HepG2 (cell line): ENCODE data around the gene NKX1-2. TPM values are rescaled to one million over a fixed set of nuclear protein-coding genes. Genes with fewer than 3 reads are reported as not detected.

Source experiments
- AHR ChIP-seq: IDR thresholded peaks from 2 replicates; pipeline ENCODE4 v1.6.1; 2018; ENCODE audit warnings: missing genetic modification reagents, missing compliant biosample characterization
- ARNTL ChIP-seq: sonication (generic); formaldehyde crosslinking; IDR thresholded peaks from 2 replicates; pipeline ENCODE4 v1.4.0; 2020; ENCODE audit warnings: mild to moderate bottlenecking, missing genetic modification reagents
- CBX2 ChIP-seq, 2 experiments: fragments of 200-600 bp in 1 of 2; sonication (generic); formaldehyde crosslinking in 1 of 2; IDR thresholded peaks; 2 replicates each; pipeline versions ENCODE4 v1.7.0 to v1.8.1; 2018 to 2022; ENCODE audit warnings: low read depth in 2 of 2, low read length in 1 of 2, mild to moderate bottlenecking in 1 of 2, missing genetic modification reagents in 1 of 2
- CBX5 ChIP-seq: sonication (generic); formaldehyde crosslinking; IDR thresholded peaks from 2 replicates; pipeline ENCODE4 v1.4.0; 2020; ENCODE audit warnings: missing genetic modification reagents, borderline replicate concordance
- CCDC6 ChIP-seq: sonication (generic); formaldehyde crosslinking; IDR thresholded peaks from 2 replicates; pipeline ENCODE4 v1.8.1; 2022; ENCODE audit warnings: mild to moderate bottlenecking, missing genetic modification reagents, moderate library complexity
- HMGXB3 ChIP-seq: sonication (generic); formaldehyde crosslinking; IDR thresholded peaks from 2 replicates; pipeline ENCODE4 v1.4.0; 2020; ENCODE audit warnings: missing genetic modification reagents, borderline replicate concordance
- ZBTB3 ChIP-seq: sonication (generic); formaldehyde crosslinking; IDR thresholded peaks from 2 replicates; pipeline ENCODE4 v1.4.0; 2020; ENCODE audit warnings: low read depth, mild to moderate bottlenecking, moderate library complexity, missing genetic modification reagents, borderline replicate concordance
- ZNF12 ChIP-seq: sonication (generic); formaldehyde crosslinking; IDR thresholded peaks from 2 replicates; pipeline ENCODE4 v1.5.0; 2020; ENCODE audit warnings: missing genetic modification reagents
- ZNF609 ChIP-seq: sonication (generic); formaldehyde crosslinking; IDR thresholded peaks from 2 replicates; pipeline ENCODE4 v1.4.0; 2020; ENCODE audit warnings: mild to moderate bottlenecking, missing genetic modification reagents, borderline replicate concordance
- ZNF720 ChIP-seq: sonication (generic); formaldehyde crosslinking; IDR thresholded peaks from 2 replicates; pipeline ENCODE4 v1.4.0; 2020; ENCODE audit warnings: missing genetic modification reagents
- polyA plus RNA-seq, 8 experiments: library from polyadenylated mRNA; depleted of rRNA in 3 of 8; stranded (reverse) in 7 of 8; unstranded in 1 of 8; fragments of >200 nt; fragmentation: Illumina TruSeq in 4 of 8; extraction: Trizol in 4 of 8; gene quantifications; 2 replicates each; pipeline versions ENCODE4 v1.2.1 to v1.2.3, GENCODE V29; 2011 to 2016; ENCODE audit warnings: low read depth in 4 of 8, missing spikeins in 1 of 8, mixed read lengths in 1 of 8; ENCODE audit not compliant: insufficient read depth in 1 of 8
- total RNA-seq, 5 experiments: library from RNA; depleted of rRNA; stranded (reverse); fragments of >200 nt; fragmentation: Illumina TruSeq; extraction: Trizol; gene quantifications; 2 replicates each; pipeline ENCODE4 v1.2.3, GENCODE V29; 2016; ENCODE audit warnings: low read depth in 1 of 5
- TF ChIP-seq, protein P1 (sequence below): sonication (generic); formaldehyde crosslinking; IDR thresholded peaks from 2 replicates; pipeline ENCODE4 v1.5.0; 2020; ENCODE audit warnings: mild to moderate bottlenecking, missing genetic modification reagents
- TF ChIP-seq, protein P2 (sequence below): sonication (generic); formaldehyde crosslinking; IDR thresholded peaks from 2 replicates; pipeline ENCODE4 v1.9.0; 2022; ENCODE audit warnings: low read depth, missing genetic modification reagents
- TF ChIP-seq, protein P3 (sequence below): sonication (generic); formaldehyde crosslinking; IDR thresholded peaks from 2 replicates; pipeline ENCODE4 v1.8.0; 2022; ENCODE audit warnings: missing genetic modification reagents, mild to moderate bottlenecking, moderate library complexity, borderline replicate concordance

The NKX1-2 gene
- total and polyA plus RNA-seq, 2 of the 13 experiments (the other 11 are each of a cell fraction or from before 2014, with no cell fraction given), result not detected

- TF ChIP-seq, protein P1, sequence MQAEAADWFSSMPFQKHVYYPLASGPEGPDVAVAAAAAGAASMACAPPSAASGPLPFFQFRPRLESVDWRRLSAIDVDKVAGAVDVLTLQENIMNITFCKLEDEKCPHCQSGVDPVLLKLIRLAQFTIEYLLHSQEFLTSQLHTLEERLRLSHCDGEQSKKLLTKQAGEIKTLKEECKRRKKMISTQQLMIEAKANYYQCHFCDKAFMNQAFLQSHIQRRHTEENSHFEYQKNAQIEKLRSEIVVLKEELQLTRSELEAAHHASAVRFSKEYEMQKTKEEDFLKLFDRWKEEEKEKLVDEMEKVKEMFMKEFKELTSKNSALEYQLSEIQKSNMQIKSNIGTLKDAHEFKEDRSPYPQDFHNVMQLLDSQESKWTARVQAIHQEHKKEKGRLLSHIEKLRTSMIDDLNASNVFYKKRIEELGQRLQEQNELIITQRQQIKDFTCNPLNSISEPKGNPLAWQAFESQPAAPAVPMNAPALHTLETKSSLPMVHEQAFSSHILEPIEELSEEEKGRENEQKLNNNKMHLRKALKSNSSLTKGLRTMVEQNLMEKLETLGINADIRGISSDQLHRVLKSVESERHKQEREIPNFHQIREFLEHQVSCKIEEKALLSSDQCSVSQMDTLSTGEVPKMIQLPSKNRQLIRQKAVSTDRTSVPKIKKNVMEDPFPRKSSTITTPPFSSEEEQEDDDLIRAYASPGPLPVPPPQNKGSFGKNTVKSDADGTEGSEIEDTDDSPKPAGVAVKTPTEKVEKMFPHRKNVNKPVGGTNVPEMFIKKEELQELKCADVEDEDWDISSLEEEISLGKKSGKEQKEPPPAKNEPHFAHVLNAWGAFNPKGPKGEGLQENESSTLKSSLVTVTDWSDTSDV (CRISPR knock-in tag), result no peak
- TF ChIP-seq CBX2 (IDR thresholded peaks at IDR 0.05; ENCODE audit: low read depth, low read length) (no peak), CBX2 (CRISPR knock-in tag; IDR thresholded peaks at IDR 0.05; ENCODE audit: low read depth) (no peak), ZNF720 (CRISPR knock-in tag) (no peak), AHR (CRISPR knock-in tag) (no peak), ARNTL (no peak), ZBTB3 (CRISPR knock-in tag) (no peak), HMGXB3 (CRISPR knock-in tag) (no peak), CBX5 (CRISPR knock-in tag) (no peak), CCDC6 (no peak), ZNF12 (no peak), ZNF609 (CRISPR knock-in tag) (no peak)
- TF ChIP-seq, protein P2, sequence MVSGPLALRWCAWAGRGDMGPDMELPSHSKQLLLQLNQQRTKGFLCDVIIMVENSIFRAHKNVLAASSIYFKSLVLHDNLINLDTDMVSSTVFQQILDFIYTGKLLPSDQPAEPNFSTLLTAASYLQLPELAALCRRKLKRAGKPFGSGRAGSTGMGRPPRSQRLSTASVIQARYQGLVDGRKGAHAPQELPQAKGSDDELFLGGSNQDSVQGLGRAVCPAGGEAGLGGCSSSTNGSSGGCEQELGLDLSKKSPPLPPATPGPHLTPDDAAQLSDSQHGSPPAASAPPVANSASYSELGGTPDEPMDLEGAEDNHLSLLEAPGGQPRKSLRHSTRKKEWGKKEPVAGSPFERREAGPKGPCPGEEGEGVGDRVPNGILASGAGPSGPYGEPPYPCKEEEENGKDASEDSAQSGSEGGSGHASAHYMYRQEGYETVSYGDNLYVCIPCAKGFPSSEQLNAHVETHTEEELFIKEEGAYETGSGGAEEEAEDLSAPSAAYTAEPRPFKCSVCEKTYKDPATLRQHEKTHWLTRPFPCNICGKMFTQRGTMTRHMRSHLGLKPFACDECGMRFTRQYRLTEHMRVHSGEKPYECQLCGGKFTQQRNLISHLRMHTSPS (CRISPR knock-in tag), result no peak
- TF ChIP-seq, protein P3, sequence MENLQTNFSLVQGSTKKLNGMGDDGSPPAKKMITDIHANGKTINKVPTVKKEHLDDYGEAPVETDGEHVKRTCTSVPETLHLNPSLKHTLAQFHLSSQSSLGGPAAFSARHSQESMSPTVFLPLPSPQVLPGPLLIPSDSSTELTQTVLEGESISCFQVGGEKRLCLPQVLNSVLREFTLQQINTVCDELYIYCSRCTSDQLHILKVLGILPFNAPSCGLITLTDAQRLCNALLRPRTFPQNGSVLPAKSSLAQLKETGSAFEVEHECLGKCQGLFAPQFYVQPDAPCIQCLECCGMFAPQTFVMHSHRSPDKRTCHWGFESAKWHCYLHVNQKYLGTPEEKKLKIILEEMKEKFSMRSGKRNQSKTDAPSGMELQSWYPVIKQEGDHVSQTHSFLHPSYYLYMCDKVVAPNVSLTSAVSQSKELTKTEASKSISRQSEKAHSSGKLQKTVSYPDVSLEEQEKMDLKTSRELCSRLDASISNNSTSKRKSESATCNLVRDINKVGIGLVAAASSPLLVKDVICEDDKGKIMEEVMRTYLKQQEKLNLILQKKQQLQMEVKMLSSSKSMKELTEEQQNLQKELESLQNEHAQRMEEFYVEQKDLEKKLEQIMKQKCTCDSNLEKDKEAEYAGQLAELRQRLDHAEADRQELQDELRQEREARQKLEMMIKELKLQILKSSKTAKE (CRISPR knock-in tag), result no peak
Measured at GRCh38 chr10:124403548-124403947, 46.3 kb downstream of the NKX1-2 start (continued).
